Spleen (tissue), 11 donors: Measurements from ENCODE around the gene MSGN1. TPM values are rescaled to one million over a fixed set of nuclear protein-coding genes. Genes with fewer than 3 reads are reported as not detected.

ENCODE experiments used
- DNase-seq: peaks from one replicate; pipeline ENCODE4 v3.0.0-alpha.2; 2020
- H3K27ac ChIP-seq, 8 donors: fragments of 200-600 bp; sonication (generic) in 7 of 8; 1 replicate in 4 of 8; 2 replicates in 4 of 8; pipeline versions ENCODE4 v1.5.0 to v1.8.0; 2016 to 2021; ENCODE audit warnings: inconsistent platforms in 4 of 8, mild to moderate bottlenecking in 4 of 8, moderate library complexity in 1 of 8
- H3K27me3 ChIP-seq, 7 donors: fragments of 200-600 bp; sonication (generic) in 6 of 7; replicated peaks in 1 of 7; 1 replicate in 4 of 7; 2 replicates in 3 of 7; pipeline versions ENCODE4 v1.5.0 to v1.8.0; 2016 to 2021; ENCODE audit warnings: inconsistent platforms in 3 of 7, mild to moderate bottlenecking in 1 of 7
- H3K36me3 ChIP-seq, 6 donors: fragments of 200-600 bp; sonication (generic) in 5 of 6; 1 replicate in 4 of 6; 2 replicates in 2 of 6; pipeline versions ENCODE4 v1.5.0 to v1.8.0; 2016 to 2021; ENCODE audit warnings: inconsistent platforms in 2 of 6
- H3K4me1 ChIP-seq, 6 donors: fragments of 200-600 bp; sonication (generic) in 5 of 6; 1 replicate in 3 of 6; 2 replicates in 3 of 6; pipeline versions ENCODE4 v1.5.0 to v1.8.0; 2016 to 2021; ENCODE audit warnings: inconsistent platforms in 3 of 6
- H3K4me3 ChIP-seq, 8 donors: fragments of 200-600 bp; sonication (generic) in 7 of 8; 1 replicate in 4 of 8; 2 replicates in 4 of 8; pipeline versions ENCODE4 v1.5.0 to v1.8.0; 2016 to 2021; ENCODE audit warnings: inconsistent platforms in 4 of 8, mild to moderate bottlenecking in 4 of 8, moderate library complexity in 2 of 8
- H3K9me3 ChIP-seq, 8 donors: fragments of 200-600 bp; sonication (generic) in 7 of 8; 1 replicate in 4 of 8; 2 replicates in 4 of 8; pipeline versions ENCODE4 v1.5.0 to v1.8.0; 2016 to 2021; ENCODE audit warnings: inconsistent platforms in 4 of 8
- POLR2A ChIP-seq, 3 donors: fragments of 450-650 bp; IDR thresholded peaks; one replicate each; pipeline ENCODE4 v1.5.1; 2017; ENCODE audit warnings: antibody characterized with exemption in 3 of 3, mild to moderate bottlenecking in 1 of 3
- POLR2AphosphoS5 ChIP-seq, 3 donors: sonication (generic); formaldehyde crosslinking; IDR thresholded peaks; one replicate each; pipeline ENCODE4 v1.5.1; 2017; ENCODE audit warnings: antibody characterized with exemption in 3 of 3
- whole genome bisulfite sequencing, 5 donors: extraction: QIAGEN DNeasy Blood & Tissue Kit in 3 of 5; methylation state at CpG; one replicate each; pipeline versions ENCODE4 v1.1.5 to v1.1.7; 2013 to 2018; 5-methylcytosine and 5-hydroxymethylcytosine counted together
- intact Hi-C: fragments of 100-400 bp; cut with DNase I; formaldehyde crosslinking; loops from one replicate; pipeline ENCODE4 v1.15.0; 2023; ENCODE audit warnings: low total_unique reads
- polyA plus RNA-seq, 3 donors: library from polyadenylated mRNA; stranded (reverse); fragments of 200-250 nt; gene quantifications; one replicate each; pipeline ENCODE4 v1.2.1, GENCODE V29; 2013
- total RNA-seq, 7 donors: library from RNA; depleted of rRNA in 3 of 7; stranded (reverse); fragments of >200 nt in 3 of 7; fragmentation: NEBNext Ultra II Directional in 4 of 7; extraction: Animal tissue kit (Norgen Biotek cat#: 25700) in 4 of 7; gene quantifications; one replicate each; pipeline versions ENCODE4 v1.1.0 to v1.2.1, GENCODE V29; 2016 to 2021
- TF ChIP-seq, protein P1 (sequence below), 11 experiments: fragments of 200-600 bp in 7 of 11; fragments of 450-650 bp in 4 of 11; sonication (generic) in 4 of 11; IDR thresholded peaks in 8 of 11; conservative IDR thresholded peaks in 3 of 11; 1 replicate in 7 of 11; 2 replicates in 4 of 11; pipeline versions ENCODE4 v1.4.0 to v1.8.0; 2016 to 2021; ENCODE audit warnings: antibody characterized with exemption in 11 of 11, inconsistent platforms in 4 of 11, mild to moderate bottlenecking in 1 of 11
- donor health status: healthy with polysubstance abuse.
- donor health status: DM: no; HTN: no; CAD: no; lungs with moderate emphysema.
- donor health status: DM: no; HTN: no; CAD: no.
- donor health status: Bipolar disorder and iron deficiency.
- donor health status: healthy.
- donor health status: DM: no; HTN: no; CAD: no.
- donor health status: DM: yes; HTN: yes; CAD: no.

The MSGN1 gene
- total and polyA plus RNA-seq, 10 donors, result not detected

DNA sequence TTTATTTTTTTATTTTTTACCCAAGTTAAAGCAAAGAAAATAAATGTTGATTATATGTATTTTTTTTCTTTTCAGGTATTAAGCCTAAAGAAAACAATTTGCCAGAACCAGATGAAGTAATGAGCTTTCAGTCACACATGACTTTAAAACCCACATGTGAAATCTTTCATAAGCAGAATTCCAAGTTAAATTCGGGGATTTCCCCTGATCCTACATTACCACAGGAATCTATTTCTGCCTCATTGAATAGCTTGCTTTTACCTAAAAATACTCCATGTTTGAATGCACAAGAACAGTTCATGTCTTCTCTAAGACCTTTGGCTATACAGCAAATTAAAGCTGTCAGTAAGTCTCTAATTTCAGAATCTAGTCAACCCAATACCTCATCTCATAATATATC is 35.7 kb upstream of the MSGN1 start:
- DNase-seq, result no peak
- 84 to 100% (median 96%) methylated on average over 1 of the region's 1 CpG for WGBS, 5 donors

DNA sequence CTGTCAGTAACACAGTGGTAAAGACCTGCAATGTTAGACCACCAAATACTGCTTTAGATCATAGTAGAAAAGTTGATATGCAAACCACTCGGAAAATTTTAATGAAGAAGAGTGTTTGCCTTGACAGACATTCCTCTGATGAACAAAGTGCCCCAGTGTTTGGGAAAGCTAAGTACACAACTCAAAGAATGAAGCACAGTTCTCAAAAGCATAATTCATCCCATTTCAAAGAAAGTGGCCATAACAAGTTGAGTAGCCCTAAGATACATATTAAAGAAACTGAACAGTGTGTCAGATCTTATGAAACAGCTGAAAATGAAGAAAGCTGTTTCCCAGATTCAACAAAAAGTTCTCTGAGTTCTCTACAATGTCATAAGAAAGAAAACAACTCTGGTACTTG is 34.8 kb upstream of the MSGN1 start:
- Histone ChIP-seq H3K4me1 (no peaks in the 10 kb centered on the region), H3K9me3 (no peaks in the 10 kb centered on the region), H3K36me3 (peaks cover 0 to 62% (median 6%) of the 10 kb centered on the region in 6 donors), H3K27me3 (no peaks in the 10 kb centered on the region), H3K27ac (no peak overlapping the region), H3K4me3 (no peak overlapping the region)
- intact Hi-C loops, result no loop called here
- WGBS, 5 donors, result 87 to 96% (median 92%) methylated on average over 1 of the region's 1 CpG
- no peak for DNase-seq
- TF ChIP-seq, protein P1, sequence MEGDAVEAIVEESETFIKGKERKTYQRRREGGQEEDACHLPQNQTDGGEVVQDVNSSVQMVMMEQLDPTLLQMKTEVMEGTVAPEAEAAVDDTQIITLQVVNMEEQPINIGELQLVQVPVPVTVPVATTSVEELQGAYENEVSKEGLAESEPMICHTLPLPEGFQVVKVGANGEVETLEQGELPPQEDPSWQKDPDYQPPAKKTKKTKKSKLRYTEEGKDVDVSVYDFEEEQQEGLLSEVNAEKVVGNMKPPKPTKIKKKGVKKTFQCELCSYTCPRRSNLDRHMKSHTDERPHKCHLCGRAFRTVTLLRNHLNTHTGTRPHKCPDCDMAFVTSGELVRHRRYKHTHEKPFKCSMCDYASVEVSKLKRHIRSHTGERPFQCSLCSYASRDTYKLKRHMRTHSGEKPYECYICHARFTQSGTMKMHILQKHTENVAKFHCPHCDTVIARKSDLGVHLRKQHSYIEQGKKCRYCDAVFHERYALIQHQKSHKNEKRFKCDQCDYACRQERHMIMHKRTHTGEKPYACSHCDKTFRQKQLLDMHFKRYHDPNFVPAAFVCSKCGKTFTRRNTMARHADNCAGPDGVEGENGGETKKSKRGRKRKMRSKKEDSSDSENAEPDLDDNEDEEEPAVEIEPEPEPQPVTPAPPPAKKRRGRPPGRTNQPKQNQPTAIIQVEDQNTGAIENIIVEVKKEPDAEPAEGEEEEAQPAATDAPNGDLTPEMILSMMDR (IDR thresholded peaks at IDR 0.05 in 8 of 11, conservative IDR thresholded peaks at IDR 0.05 in 3 of 11), result no peak
- TF ChIP-seq POLR2A (IDR thresholded peaks at IDR 0.05) (no peak), POLR2AphosphoS5 (IDR thresholded peaks at IDR 0.05) (no peak)

More for the DNA sequence above, 35.7 kb upstream of the MSGN1 start:
- H3K4me3 ChIP-seq, result no peak overlapping the region
- intact Hi-C loops, result no loop called here
- H3K36me3 ChIP-seq, result peaks cover 0 to 70% (median 6%) of the 10 kb centered on the region in 6 donors
- no peaks in the 10 kb centered on the region for H3K4me1 ChIP-seq
- no peak overlapping the region for H3K27ac ChIP-seq
- H3K9me3 ChIP-seq, result no peaks in the 10 kb centered on the region
- H3K27me3 ChIP-seq, result no peaks in the 10 kb centered on the region
- no peak for TF ChIP-seq POLR2AphosphoS5 (IDR thresholded peaks at IDR 0.05)
- TF ChIP-seq POLR2A (IDR thresholded peaks at IDR 0.05), result no peak

DNA sequence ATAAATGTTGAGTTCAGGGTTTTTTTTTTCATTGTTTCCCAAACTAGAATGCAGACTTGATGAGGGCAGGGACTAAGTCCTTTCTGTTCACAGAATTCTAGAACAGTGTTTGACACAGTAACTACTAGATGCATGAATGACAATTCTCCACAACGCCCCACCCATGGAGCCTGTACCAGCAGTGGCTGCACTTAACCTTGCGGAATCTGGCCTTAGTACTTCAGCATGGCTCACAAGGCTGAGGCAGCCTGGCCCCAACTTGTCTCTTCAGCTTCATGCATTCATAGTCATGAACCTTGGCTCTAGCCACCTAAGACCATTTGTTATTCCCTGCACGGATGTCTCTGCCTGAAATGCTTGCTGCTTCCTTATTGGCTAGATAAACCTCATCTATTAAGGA is 29.5 kb upstream of the MSGN1 start:
- Histone ChIP-seq H3K27ac (no peak overlapping the region), H3K36me3 (peaks cover 0 to 13% (median 0%) of the 10 kb centered on the region in 6 donors), H3K9me3 (no peaks in the 10 kb centered on the region), H3K4me3 (no peak overlapping the region), H3K27me3 (no peaks in the 10 kb centered on the region), H3K4me1 (no peaks in the 10 kb centered on the region)
- TF ChIP-seq, protein P1 (IDR thresholded peaks at IDR 0.05 in 8 of 11, conservative IDR thresholded peaks at IDR 0.05 in 3 of 11), result no peak
- TF ChIP-seq POLR2A (IDR thresholded peaks at IDR 0.05) (no peak), POLR2AphosphoS5 (IDR thresholded peaks at IDR 0.05) (no peak)
- DNase-seq, result no peak
- intact Hi-C loops, result no loop called here
- WGBS, 5 donors, result 86 to 93% (median 91%) methylated on average over 3 of the region's 3 CpGs

DNA sequence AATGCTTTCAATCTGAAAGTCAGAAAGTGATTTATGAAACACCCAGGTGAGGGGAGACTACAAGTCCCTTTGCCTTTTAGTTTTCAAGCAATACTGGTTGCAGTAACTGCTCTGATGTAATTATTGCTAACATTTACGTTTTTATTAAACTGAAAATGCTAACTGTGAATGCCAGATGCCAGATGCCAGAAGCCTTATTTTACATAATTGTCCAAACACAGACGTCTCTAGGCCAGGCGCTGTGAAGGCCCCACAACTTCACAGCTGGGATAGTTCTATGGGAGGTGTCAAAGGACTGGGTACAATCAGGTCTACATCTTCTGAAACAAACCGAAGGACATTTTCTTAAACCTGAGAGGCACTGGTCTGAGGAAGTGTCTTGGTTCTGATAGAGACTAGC is 27.5 kb upstream of the MSGN1 start:
- Histone ChIP-seq H3K27me3 (no peaks in the 10 kb centered on the region), H3K4me3 (no peak overlapping the region), H3K27ac (no peak overlapping the region), H3K4me1 (no peaks in the 10 kb centered on the region), H3K36me3 (no peaks in the 10 kb centered on the region), H3K9me3 (no peaks in the 10 kb centered on the region)
- no peak for DNase-seq
- intact Hi-C loops, result no loop called here
- TF ChIP-seq POLR2AphosphoS5 (IDR thresholded peaks at IDR 0.05), result no peak
- TF ChIP-seq, protein P1 (IDR thresholded peaks at IDR 0.05 in 8 of 11, conservative IDR thresholded peaks at IDR 0.05 in 3 of 11), result no peak
- WGBS, 5 donors, result 66 to 80% (median 70%) methylated on average over 4 of the region's 4 CpGs

DNA sequence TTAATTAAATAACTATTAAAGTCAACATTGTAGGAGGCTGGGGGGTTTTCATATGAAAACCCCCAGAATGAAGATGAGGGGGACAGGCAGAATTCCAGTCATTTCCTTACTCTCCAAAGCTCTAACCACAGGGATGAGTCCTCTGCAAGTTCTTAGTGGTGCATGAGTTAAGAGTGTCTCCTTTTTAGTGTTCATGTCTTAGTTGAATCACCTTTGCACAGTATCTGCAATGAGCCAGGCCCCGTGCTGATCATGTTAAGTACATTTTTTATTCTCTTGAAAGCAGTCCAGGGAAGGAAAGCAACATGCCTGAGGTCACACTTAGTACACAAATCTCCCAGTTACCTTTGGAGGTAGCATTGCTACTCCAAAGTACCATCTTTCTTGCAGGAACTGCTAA is 25.7 kb upstream of the MSGN1 start:
- Histone ChIP-seq H3K4me1 (no peaks in the 10 kb centered on the region), H3K9me3 (no peaks in the 10 kb centered on the region), H3K27me3 (no peaks in the 10 kb centered on the region), H3K36me3 (no peaks in the 10 kb centered on the region), H3K27ac (no peak overlapping the region), H3K4me3 (no peak overlapping the region)
- intact Hi-C loops, result no loop called here
- 50 to 76% (median 57%) methylated on average over 1 of the region's 1 CpG for WGBS, 5 donors
- no peak for DNase-seq
- TF ChIP-seq, protein P1 (IDR thresholded peaks at IDR 0.05 in 8 of 11, conservative IDR thresholded peaks at IDR 0.05 in 3 of 11), result no peak
- TF ChIP-seq POLR2A (IDR thresholded peaks at IDR 0.05) (no peak), POLR2AphosphoS5 (IDR thresholded peaks at IDR 0.05) (no peak)
